WI38 (cell line): ENCODE measurements around the gene ALDH1A1.

Source experiments
- H3K4me3 ChIP-seq: 2 replicates; pipeline ENCODE4 v1.5.1; 2011; ENCODE audit warnings: low read depth, mild to moderate bottlenecking, control low read depth, low read length
- TF ChIP-seq, protein P1 (sequence below): IDR thresholded peaks from 2 replicates; pipeline ENCODE4 v1.5.1; 2012; ENCODE audit warnings: low read depth, mild to moderate bottlenecking, control low read depth, low read length

ALDH1A1 gene

DNA sequence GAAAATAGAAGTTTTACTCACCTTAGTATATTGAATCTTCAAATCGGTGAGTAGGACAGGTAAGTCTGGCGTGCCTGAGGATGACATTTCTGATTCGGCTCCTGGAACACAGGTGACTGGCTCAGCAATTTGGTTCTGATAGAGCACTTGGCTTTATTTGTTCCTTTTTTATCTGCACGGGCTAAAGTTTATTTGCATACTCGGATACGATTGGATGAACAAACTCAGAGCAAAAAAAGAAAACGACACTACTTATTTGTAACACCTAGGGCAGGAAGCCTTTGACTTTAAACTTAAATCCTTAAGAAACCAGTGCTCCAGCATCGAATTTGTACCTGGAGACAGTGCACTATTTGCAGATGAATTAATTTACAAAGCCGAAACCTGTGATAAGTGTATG, at the start of gene ALDH1A1:
TSS of gene ALDH1A1 (minus strand) at position 140 of the 400 bp plus-strand sequence. CDS start at position 87, 53 bp downstream.
- no peak within 1 kb of the TSS for H3K4me3 ChIP-seq
- TF ChIP-seq, protein P1, sequence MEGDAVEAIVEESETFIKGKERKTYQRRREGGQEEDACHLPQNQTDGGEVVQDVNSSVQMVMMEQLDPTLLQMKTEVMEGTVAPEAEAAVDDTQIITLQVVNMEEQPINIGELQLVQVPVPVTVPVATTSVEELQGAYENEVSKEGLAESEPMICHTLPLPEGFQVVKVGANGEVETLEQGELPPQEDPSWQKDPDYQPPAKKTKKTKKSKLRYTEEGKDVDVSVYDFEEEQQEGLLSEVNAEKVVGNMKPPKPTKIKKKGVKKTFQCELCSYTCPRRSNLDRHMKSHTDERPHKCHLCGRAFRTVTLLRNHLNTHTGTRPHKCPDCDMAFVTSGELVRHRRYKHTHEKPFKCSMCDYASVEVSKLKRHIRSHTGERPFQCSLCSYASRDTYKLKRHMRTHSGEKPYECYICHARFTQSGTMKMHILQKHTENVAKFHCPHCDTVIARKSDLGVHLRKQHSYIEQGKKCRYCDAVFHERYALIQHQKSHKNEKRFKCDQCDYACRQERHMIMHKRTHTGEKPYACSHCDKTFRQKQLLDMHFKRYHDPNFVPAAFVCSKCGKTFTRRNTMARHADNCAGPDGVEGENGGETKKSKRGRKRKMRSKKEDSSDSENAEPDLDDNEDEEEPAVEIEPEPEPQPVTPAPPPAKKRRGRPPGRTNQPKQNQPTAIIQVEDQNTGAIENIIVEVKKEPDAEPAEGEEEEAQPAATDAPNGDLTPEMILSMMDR = no peak

DNA sequence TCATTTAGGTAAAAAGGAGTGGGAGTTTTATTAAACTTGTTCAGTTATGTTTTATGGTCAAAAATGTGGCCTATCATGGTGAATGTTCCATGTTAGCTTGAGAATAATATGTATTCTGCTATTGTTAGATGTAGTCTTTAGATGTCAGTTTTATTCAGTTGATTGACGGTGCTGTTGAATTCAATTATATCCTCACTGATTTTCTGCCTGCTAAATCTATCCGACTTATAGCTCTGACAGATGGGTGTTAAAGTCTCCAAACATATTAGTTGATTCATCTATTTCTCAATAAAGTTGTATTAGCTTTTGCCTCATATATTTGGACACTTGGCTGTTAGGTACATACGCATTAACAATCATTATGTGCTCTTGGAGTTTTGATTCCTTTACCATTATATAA, 49.0 kb upstream of the ALDH1A1 start:
- no peak overlapping the region for H3K4me3 ChIP-seq
- TF ChIP-seq, protein P1 = no peak

DNA sequence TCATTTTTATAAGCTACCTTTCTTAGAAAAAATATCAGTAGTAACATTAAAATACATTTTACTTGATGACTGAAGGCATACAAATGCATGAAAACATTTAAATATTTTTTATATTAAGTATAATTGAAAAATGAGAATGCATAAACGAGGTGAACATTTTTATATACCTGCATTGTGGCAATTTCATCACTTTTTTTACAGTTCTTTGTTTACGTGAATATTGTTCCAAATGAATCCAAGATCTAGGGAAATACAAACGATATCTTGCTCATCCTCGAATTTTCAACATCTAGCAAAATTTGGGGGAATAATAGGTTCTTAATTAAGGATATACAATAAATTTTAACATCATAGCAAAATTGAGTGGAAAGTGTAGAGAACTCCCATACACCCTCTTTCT, 45.5 kb upstream of the ALDH1A1 start:
- TF ChIP-seq, protein P1 = no peak

DNA sequence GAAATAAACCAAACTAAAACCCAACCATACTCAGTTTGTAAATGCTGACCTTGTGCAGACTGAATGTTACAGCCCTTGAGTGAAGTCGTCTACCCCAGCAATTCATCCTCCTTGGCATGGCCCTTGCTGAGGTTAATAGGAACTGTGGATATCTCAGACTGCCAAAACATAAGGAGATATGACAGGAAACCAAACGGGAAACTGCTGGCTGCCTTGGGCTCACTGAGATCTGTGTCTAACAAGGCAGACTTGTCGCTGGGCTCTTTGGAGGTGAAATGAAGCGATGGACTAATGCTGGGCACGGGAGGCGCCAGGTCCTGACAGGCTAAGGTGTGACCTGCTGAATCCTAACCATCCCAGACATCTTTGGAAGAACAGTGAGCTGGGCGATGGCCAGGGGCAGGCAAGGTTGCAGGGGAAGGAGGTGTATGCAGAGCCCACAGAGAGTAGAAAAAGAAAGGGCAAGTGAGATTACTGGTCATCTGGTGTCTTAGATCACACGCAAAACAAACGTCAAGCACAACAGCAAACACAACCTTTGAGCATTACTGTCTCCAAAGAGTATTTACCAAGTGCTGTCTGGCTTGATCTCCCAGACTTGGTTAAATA, 44.6 kb upstream of the ALDH1A1 start:
- TF ChIP-seq, protein P1 = no peak
- H3K4me3 ChIP-seq = no peak overlapping the region

More for the DNA sequence above, 45.5 kb upstream of the ALDH1A1 start:
- no peak overlapping the region for H3K4me3 ChIP-seq

DNA sequence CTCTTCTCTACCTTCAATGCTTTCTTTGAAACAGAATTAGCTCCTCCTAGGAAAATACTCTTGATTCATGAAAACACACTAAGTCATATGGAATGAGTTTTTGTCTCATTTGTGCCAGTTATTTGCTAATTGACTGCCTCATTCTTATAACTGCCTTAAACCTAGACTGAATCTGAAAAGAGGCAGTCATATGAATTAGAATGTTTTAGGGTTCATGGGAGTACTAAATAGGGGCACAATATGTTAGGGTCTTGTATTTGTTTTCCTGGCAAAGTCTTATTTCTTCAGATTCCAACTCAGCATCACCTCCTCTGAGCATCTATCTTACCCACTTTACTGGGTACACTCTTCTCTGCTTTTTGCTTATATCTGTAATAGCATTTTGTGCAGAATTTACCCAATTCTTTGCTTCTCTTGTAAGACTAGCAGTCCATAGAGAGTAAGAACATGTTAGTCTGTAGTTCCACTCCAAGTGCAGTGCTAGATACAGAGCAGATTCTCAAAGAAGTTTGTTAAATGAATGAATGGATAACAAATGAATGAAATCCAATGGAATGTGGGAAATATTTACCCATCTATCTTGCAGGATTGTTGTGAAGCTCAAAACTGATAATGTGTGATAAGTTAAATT, 43.9 kb upstream of the ALDH1A1 start:
- no peak overlapping the region for H3K4me3 ChIP-seq
- TF ChIP-seq, protein P1 = no peak

DNA sequence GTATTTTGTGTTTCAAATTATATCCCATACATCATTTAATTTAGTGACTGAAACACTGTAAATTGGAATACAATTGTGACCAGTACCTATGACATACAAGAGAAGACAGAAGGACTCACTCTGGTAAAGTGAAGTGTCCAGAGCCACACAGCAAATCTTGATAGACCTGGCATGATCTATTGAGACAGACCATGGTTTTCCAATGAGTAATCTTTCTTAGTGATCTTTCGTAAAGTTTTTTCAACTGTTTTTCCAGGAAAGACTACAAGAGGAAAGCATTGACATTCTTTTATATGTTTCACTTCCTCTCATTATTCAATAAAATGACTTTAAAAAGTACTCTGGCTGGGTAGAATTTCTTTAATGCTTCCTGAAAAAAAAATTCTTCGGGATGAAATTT, 43.3 kb upstream of the ALDH1A1 start:
- H3K4me3 ChIP-seq = no peak overlapping the region
- TF ChIP-seq, protein P1 = no peak
